ENCODE measurements around the gene OGDHL.

DNA sequence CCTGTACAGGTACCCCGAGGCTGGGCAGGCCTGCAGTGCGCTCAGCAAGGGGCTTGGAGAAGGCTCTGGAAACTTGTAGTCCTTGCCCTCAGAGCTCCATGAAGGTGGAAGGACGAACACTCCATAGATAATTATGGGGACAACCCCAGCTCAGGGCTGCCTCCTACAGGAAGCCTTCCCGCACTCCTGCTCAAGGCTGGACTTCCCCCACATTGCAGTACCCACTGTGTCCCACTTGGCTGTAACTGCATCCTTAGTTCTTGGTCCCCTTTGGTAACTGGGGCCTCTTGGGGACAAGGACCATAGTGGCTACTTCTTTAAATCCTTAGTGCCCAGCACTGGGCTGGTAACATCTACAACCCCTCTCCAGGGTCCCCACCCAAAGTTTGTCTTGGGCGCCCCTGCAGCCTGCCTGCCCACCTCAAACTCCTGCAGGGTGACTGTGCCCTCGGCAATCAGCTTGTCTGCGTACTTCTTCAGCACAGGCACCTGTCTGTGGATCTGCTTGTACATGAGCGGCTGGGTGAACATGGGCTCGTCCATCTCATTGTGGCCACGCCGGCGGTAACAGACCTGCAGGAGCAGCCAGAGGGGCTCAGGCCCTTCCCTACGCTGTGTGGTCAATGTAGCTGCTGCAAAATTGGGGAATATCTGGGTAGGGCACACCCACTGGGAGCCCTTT, 17.1 kb downstream of the OGDHL start:
- TF ChIP-seq, protein P1, sequence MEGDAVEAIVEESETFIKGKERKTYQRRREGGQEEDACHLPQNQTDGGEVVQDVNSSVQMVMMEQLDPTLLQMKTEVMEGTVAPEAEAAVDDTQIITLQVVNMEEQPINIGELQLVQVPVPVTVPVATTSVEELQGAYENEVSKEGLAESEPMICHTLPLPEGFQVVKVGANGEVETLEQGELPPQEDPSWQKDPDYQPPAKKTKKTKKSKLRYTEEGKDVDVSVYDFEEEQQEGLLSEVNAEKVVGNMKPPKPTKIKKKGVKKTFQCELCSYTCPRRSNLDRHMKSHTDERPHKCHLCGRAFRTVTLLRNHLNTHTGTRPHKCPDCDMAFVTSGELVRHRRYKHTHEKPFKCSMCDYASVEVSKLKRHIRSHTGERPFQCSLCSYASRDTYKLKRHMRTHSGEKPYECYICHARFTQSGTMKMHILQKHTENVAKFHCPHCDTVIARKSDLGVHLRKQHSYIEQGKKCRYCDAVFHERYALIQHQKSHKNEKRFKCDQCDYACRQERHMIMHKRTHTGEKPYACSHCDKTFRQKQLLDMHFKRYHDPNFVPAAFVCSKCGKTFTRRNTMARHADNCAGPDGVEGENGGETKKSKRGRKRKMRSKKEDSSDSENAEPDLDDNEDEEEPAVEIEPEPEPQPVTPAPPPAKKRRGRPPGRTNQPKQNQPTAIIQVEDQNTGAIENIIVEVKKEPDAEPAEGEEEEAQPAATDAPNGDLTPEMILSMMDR (IDR thresholded peaks at IDR 0.05; ENCODE audit: low read depth, low read length), result no peak
- no peak for TF ChIP-seq EZH2phosphoT487 (IDR thresholded peaks at IDR 0.05; ENCODE audit: low read depth)

All from OCI-LY3 (cell line).